ENCODE data around the gene LGALS13. TPM values are rescaled to one million over a fixed set of nuclear protein-coding genes. Genes with fewer than 3 reads are reported as not detected.

The LGALS13 gene
- total RNA-seq, 1 experiment from 2014 or later, result not detected

- H3K27ac ChIP-seq (ENCODE audit: insufficient read length, low read depth, low read length), result no peak overlapping the region
These were observed 49.2 kb upstream of the LGALS13 start for GRCh38 chr19:39553082-39553652.

More at GRCh38 chr19:39553082-39553652, 49.2 kb upstream of the LGALS13 start:
- Histone ChIP-seq H4K5ac (ENCODE audit: insufficient read length, low read depth, low read length) (no peak overlapping the region), H3K79me2 (ENCODE audit: insufficient read depth, low read length) (no peaks in the 10 kb centered on the region), H2BK20ac (ENCODE audit: low read depth, low read length, poor library complexity, severe bottlenecking) (no peak overlapping the region), H3K14ac (ENCODE audit: insufficient read depth, low read length) (no peak overlapping the region), H2BK12ac (ENCODE audit: insufficient read length, low read depth, low read length) (no peak overlapping the region), H3K4ac (ENCODE audit: low read depth, low read length) (no peak overlapping the region), H3K4me2 (ENCODE audit: insufficient read depth, insufficient read length, low read length) (no peak overlapping the region), H3K27me3 (ENCODE audit: insufficient read depth, low read length) (no peaks in the 10 kb centered on the region), H4K91ac (ENCODE audit: insufficient read length, low read depth, low read length) (no peak overlapping the region), H2AFZ (ENCODE audit: low read length) (no peak overlapping the region), H3K56ac (ENCODE audit: insufficient read length, low read depth, low read length) (no peak overlapping the region), H3K79me1 (ENCODE audit: insufficient read depth, low read depth, low read length, poor library complexity, severe bottlenecking) (no peaks in the 10 kb centered on the region), H3K23ac (ENCODE audit: insufficient read length, low read depth, low read length) (no peak overlapping the region), H3K23me2 (ENCODE audit: insufficient read length, low read depth, low read length, poor library complexity, severe bottlenecking) (no peaks in the 10 kb centered on the region), H4K20me1 (ENCODE audit: control insufficient read depth, insufficient read depth, insufficient read length) (no peaks in the 10 kb centered on the region), H3K18ac (ENCODE audit: insufficient read length, low read depth, low read length) (no peak overlapping the region), H4K8ac (replicated peaks; ENCODE audit: insufficient read length, low read depth, low read length) (no peak overlapping the region), H2BK120ac (ENCODE audit: low read depth, low read length, poor library complexity, severe bottlenecking) (no peak overlapping the region), H3K4me1 (ENCODE audit: insufficient read depth, low read length) (no peaks in the 10 kb centered on the region), H3K9me3 (ENCODE audit: control insufficient read depth, low read depth, low read length) (no peaks in the 10 kb centered on the region), H2BK15ac (ENCODE audit: low read depth, low read length) (no peak overlapping the region; the same call in 1 of the 2 replicates), H3K9ac (ENCODE audit: extremely low read depth, insufficient read length, low read length) (no peak overlapping the region), H3T11ph (ENCODE audit: low read length) (no peak overlapping the region), H2BK5ac (ENCODE audit: insufficient read length, low read length) (no peak overlapping the region), H2AK5ac (ENCODE audit: insufficient read length, low read length) (no peak overlapping the region)
- WGBS (ENCODE audit: extremely low coverage, insufficient read length, low lambda C conversion rate), result no CpG with 5 or more reads among the region's 7 CpGs
- Mint-ChIP-seq H3K4me3 (no peak overlapping the region), H3K36me3 (ENCODE audit: insufficient read depth in 1 of 3, low read depth in 3 of 3) (no peaks in the 10 kb centered on the region), H3K27me3 (ENCODE audit: low read depth) (peaks cover 1% of the 10 kb centered on the region; the same call in 1 of the 2 replicates), H3K27ac (no peak overlapping the region), H3K9me3 (no peaks in the 10 kb centered on the region), H3K4me1 (no peaks in the 10 kb centered on the region)
- no peak for DNase-seq
- TF ChIP-seq, protein P1, sequence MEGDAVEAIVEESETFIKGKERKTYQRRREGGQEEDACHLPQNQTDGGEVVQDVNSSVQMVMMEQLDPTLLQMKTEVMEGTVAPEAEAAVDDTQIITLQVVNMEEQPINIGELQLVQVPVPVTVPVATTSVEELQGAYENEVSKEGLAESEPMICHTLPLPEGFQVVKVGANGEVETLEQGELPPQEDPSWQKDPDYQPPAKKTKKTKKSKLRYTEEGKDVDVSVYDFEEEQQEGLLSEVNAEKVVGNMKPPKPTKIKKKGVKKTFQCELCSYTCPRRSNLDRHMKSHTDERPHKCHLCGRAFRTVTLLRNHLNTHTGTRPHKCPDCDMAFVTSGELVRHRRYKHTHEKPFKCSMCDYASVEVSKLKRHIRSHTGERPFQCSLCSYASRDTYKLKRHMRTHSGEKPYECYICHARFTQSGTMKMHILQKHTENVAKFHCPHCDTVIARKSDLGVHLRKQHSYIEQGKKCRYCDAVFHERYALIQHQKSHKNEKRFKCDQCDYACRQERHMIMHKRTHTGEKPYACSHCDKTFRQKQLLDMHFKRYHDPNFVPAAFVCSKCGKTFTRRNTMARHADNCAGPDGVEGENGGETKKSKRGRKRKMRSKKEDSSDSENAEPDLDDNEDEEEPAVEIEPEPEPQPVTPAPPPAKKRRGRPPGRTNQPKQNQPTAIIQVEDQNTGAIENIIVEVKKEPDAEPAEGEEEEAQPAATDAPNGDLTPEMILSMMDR (conservative IDR thresholded peaks at IDR 0.05), result no peak
